HCT116 (cell line): ENCODE measurements around the gene SYNE2.

Experiments
- EGR1 ChIP-seq: IDR thresholded peaks from 2 replicates; pipeline ENCODE4 v1.6.1; 2012; ENCODE audit warnings: low read depth
- JUND ChIP-seq: IDR thresholded peaks from 2 replicates; pipeline ENCODE4 v1.6.1; 2012
- POLR2A ChIP-seq: IDR thresholded peaks from 2 replicates; pipeline ENCODE4 v1.7.0; 2011; ENCODE audit warnings: borderline replicate concordance; ENCODE audit not compliant: insufficient read depth, insufficient read length; ENCODE audit errors: extremely low read depth
- SIN3A ChIP-seq: IDR thresholded peaks from 2 replicates; pipeline ENCODE4 v1.6.1; 2012; ENCODE audit warnings: low read depth
- TF ChIP-seq, protein P1 (sequence below), 3 experiments: fragments of 200-600 bp in 1 of 3; sonication (generic) in 1 of 3; IDR thresholded peaks in 2 of 3; conservative IDR thresholded peaks in 1 of 3; 2 replicates each; pipeline ENCODE4 v1.5.1; 2012 to 2017; ENCODE audit warnings: low read depth in 2 of 3, low read length in 2 of 3, antibody characterized with exemption in 1 of 3, borderline replicate concordance in 1 of 3, control low read depth in 1 of 3, mild to moderate bottlenecking in 1 of 3, mixed read lengths in 1 of 3, mixed run types in 1 of 3, moderate library complexity in 1 of 3; ENCODE audit not compliant: insufficient read depth in 1 of 3

DNA sequence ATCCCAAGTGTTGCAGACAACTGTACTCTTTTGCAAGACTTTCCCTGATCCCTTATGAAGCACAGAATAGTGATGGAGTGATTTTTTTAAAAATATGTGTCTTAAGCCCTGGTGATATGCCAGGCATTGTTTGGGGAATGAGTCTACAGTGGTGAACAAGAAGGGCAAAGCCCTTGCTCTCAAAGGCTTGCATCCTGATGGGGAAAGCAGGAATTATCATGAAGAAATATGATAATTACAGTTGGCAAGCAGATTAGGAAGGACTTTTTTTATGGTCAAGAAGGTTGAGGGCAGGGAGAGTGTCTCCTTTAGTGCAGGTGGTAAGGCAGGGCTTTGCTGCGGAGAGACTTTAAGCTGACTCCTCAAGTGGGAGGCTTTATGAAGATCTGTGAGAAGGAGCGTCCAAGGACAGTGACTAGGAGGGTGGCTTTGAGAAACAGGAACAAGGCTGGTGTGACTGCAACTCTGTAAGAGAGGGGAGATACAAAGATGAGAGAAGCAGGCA, 100.2 kb downstream of the SYNE2 start:
- no peak for TF ChIP-seq EGR1
- TF ChIP-seq JUND: no peak
- no peak for TF ChIP-seq POLR2A
- TF ChIP-seq, protein P1, sequence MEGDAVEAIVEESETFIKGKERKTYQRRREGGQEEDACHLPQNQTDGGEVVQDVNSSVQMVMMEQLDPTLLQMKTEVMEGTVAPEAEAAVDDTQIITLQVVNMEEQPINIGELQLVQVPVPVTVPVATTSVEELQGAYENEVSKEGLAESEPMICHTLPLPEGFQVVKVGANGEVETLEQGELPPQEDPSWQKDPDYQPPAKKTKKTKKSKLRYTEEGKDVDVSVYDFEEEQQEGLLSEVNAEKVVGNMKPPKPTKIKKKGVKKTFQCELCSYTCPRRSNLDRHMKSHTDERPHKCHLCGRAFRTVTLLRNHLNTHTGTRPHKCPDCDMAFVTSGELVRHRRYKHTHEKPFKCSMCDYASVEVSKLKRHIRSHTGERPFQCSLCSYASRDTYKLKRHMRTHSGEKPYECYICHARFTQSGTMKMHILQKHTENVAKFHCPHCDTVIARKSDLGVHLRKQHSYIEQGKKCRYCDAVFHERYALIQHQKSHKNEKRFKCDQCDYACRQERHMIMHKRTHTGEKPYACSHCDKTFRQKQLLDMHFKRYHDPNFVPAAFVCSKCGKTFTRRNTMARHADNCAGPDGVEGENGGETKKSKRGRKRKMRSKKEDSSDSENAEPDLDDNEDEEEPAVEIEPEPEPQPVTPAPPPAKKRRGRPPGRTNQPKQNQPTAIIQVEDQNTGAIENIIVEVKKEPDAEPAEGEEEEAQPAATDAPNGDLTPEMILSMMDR (IDR thresholded peaks at IDR 0.05 in 2 of 3, conservative IDR thresholded peaks at IDR 0.05 in 1 of 3; ENCODE audit: borderline replicate concordance in 1 of 3, insufficient read depth in 1 of 3, low read depth in 2 of 3, low read length in 2 of 3): no peak
- no peak for TF ChIP-seq SIN3A
